GM19467 (cell line): ENCODE results near the gene TSPAN16.

Experiments
- ATAC-seq: cut with Tn5 transposase; IDR thresholded peaks from one replicate; pipeline ENCODE4 v1.9.1; 2021; ENCODE audit warnings: mild to moderate bottlenecking, moderate library complexity; ENCODE audit not compliant: unreplicated experiment

The TSPAN16 gene

GRCh38 chr19:11295665-11296245 is at the start of gene TSPAN16:
TSPAN16 (plus strand) TSS chr19:11296160; CDS start chr19:11296298, 138 bp downstream.
- ATAC-seq: no peak

GRCh38 chr19:11246941-11247340 is 49.0 kb upstream of the TSPAN16 start:
- no peak for ATAC-seq

GRCh38 chr19:11247391-11247790 is 48.6 kb upstream of the TSPAN16 start:
- ATAC-seq: no peak

GRCh38 chr19:11247934-11248333 is 48.0 kb upstream of the TSPAN16 start:
- ATAC-seq: no peak

GRCh38 chr19:11248852-11249251 is 47.1 kb upstream of the TSPAN16 start:
- ATAC-seq: no peak

GRCh38 chr19:11251217-11251616 is 44.7 kb upstream of the TSPAN16 start:
- no peak for ATAC-seq

GRCh38 chr19:11251650-11252314 is 44.2 kb upstream of the TSPAN16 start:
- ATAC-seq: no peak

- ATAC-seq: no peak
Observed at GRCh38 chr19:11252665-11253355, 43.1 kb upstream of the TSPAN16 start.

GRCh38 chr19:11254666-11255065 is 41.3 kb upstream of the TSPAN16 start:
- no peak for ATAC-seq

- no peak for ATAC-seq
Observed at GRCh38 chr19:11256189-11256588, 39.8 kb upstream of the TSPAN16 start.

- no peak for ATAC-seq
Observed at GRCh38 chr19:11257846-11258380, 38.0 kb upstream of the TSPAN16 start.

GRCh38 chr19:11260996-11261395 is 35.0 kb upstream of the TSPAN16 start:
- ATAC-seq: no peak

- ATAC-seq: no peak
Observed at GRCh38 chr19:11261431-11261970, 34.5 kb upstream of the TSPAN16 start.

- ATAC-seq: no peak
Observed at GRCh38 chr19:11261971-11262839, 33.8 kb upstream of the TSPAN16 start, which contains the start of gene DOCK6. DOCK6 (minus strand) TSS chr19:11262524; CDS start chr19:11262440, 84 bp downstream.

GRCh38 chr19:11263726-11264125 is 32.2 kb upstream of the TSPAN16 start:
- no peak for ATAC-seq

GRCh38 chr19:11264452-11265176 is 31.3 kb upstream of the TSPAN16 start:
- no peak for ATAC-seq

- no peak for ATAC-seq
Observed at GRCh38 chr19:11265177-11265784, 30.7 kb upstream of the TSPAN16 start.

- ATAC-seq: no peak
Observed at GRCh38 chr19:11265785-11266236, 30.1 kb upstream of the TSPAN16 start.

GRCh38 chr19:11267316-11268085 is 28.5 kb upstream of the TSPAN16 start:
- ATAC-seq: no peak
